GM12874 (cell line): ENCODE results near the gene EIPR1.

ENCODE experiments used
- TF ChIP-seq, protein P1 (sequence below): IDR thresholded peaks from 2 replicates; pipeline ENCODE4 v1.5.1; 2011; ENCODE audit warnings: low read depth, mild to moderate bottlenecking, control low read depth, low read length, moderate library complexity; ENCODE audit not compliant: insufficient read depth

The EIPR1 gene

DNA sequence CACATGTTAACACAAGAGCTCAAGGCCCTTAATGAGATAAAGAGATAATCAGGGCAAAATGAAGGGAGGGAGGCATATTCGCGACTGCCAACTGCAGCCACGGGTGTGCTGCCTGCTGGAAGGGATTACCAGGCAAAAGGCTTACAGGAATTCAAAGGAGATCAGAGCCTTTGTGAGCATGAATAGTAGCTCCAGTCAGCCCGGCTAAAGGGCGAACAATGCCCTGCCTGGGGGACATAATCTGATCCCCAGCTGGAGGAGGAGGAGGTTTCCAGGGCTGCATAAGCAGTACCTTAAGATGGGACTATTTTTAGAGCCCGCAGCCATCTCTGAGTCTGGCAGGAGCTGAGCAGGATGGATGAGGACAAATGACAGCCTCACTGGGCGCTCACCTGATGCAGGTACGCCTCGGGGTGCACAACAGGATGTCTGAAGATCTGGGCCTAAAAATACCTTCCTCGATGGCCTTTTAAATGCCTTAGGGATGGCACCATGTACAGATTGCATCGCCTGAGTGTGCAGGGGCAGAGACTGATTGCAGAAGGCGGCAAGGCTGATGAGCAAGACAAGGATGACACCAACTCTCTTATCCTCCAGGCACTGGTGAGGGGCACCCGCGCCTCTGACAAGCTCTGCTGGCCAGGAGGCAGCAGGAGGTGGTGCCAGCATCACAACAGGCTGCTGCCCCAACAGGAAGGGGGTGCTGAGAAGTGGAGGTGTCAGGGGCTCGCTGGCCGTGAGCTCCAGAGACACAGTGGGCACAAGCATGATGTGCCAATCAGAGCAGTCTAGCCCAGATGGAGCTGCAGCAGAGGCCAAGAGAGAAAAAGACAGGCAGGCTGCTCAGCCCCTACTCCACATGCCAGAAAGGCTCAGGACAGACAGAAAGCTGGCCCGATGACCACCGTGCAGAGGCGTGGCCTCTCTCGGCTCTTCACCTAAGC is 111.4 kb downstream of the EIPR1 start:
- TF ChIP-seq, protein P1, sequence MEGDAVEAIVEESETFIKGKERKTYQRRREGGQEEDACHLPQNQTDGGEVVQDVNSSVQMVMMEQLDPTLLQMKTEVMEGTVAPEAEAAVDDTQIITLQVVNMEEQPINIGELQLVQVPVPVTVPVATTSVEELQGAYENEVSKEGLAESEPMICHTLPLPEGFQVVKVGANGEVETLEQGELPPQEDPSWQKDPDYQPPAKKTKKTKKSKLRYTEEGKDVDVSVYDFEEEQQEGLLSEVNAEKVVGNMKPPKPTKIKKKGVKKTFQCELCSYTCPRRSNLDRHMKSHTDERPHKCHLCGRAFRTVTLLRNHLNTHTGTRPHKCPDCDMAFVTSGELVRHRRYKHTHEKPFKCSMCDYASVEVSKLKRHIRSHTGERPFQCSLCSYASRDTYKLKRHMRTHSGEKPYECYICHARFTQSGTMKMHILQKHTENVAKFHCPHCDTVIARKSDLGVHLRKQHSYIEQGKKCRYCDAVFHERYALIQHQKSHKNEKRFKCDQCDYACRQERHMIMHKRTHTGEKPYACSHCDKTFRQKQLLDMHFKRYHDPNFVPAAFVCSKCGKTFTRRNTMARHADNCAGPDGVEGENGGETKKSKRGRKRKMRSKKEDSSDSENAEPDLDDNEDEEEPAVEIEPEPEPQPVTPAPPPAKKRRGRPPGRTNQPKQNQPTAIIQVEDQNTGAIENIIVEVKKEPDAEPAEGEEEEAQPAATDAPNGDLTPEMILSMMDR = no peak

DNA sequence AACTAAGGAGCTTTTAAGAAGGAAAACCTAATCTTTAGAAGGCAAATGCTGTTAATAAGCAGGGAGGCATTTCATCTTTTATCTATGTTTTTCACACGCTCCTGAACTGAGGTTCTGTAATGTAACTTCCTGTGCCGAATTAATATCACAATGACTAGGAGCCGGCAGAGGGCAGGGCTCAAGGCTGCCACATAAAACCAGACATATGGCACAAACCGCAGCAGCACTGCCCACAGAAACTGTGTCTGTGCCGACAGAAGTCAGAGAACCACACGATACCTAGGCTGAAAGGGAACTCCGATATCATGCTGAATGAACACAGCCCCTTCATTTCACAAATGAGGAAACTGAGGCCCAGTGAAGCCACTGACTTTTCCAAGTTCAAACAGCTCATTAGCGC is 112.1 kb downstream of the EIPR1 start:
- TF ChIP-seq, protein P1 = no peak

DNA sequence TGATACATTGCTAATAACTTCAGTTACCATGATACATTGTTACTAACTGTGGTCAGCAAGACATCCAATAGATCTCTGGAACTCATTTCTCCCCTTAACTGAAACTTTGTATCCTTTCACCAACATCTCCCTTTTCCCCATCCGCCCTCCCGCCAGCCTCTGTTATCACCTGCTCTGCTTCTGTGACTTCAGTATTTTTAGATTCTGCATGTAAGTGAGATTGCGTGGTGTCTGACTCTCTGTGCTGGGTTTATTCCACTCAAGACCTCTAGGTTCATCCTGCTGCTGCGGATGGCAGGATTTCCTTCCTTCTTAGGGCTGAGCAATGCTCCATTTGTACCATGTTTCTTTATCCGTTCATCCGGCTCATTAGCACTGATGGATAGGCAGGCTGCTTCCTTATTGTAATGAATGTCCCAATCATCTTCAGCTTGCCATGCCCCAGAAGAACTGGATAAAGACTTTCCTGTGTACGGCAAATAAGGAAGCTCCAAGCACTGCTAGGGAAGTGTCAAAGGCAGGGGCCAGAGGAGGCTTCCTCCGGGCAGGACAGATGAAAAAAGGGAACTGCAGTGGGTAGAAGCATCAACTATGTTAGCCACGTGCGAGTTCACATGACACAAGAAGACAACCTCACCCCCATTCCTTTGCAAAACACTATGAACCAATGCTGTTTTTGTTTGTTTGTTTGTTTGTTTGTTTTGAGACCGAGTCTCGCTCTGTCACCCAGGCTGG is 113.4 kb downstream of the EIPR1 start:
- TF ChIP-seq, protein P1 = no peak

DNA sequence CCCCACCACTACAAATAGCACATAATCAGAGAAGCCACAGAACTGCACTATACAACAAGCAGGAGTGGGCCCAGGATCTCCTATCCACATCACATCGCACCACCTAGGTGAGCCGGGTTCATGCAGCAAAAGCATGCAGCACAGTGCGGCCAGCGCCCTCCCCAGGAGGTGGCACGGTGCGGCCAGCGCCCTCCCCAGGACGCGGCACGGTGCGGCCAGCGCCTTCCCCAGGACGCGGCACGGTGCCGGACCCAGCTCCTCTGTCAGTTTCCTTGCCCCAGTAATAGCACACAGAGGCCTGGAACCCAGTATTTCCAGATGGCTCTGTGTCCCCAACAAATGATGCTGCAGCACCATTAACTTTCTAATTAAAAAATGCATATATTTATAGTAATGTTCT is 114.1 kb downstream of the EIPR1 start:
- TF ChIP-seq, protein P1 = no peak

DNA sequence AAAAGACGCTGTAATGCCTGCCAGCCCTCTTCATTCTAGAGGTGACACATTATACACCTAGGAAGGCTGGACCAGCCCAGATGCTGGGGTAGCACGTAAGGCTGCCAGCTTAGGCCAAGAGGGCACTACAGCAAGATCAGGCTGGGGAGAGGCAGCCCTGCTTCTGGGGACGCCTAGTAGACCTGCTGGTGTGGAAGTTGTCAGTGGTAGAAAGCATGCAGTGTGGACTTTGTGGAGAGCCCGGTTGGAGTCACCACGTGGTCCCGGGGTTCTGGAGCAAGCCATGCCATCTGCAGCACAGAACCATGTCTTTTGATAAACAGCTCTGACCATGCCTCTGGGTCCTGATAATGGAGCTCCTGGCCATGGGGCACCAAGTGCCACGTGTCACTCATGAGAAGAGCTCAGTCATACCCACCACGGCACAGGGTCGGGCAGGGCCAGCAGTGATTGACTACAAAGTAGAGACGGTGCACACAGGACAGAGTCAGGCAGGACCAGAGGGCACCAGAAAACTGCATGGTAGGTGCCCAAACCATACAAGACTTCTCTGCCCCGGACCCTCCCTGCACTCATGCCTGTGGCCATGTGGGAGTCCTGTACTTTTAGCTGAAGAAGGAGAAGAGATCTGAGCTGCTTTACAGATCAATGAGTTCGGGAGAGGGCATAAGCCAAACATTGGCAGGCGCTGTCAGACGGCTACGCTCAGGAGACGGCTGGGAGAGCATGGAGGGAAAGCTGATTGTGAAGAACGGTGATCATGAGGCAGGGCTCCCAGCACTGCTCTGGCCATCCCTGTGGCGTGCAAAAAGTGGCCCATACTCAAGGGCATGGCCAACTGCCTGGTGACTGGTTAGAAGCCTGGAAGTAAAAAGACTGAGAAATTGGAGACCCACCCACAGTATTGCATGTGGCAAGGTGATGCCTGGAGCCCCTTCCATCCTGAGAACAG is 114.9 kb downstream of the EIPR1 start:
- TF ChIP-seq, protein P1 = no peak

DNA sequence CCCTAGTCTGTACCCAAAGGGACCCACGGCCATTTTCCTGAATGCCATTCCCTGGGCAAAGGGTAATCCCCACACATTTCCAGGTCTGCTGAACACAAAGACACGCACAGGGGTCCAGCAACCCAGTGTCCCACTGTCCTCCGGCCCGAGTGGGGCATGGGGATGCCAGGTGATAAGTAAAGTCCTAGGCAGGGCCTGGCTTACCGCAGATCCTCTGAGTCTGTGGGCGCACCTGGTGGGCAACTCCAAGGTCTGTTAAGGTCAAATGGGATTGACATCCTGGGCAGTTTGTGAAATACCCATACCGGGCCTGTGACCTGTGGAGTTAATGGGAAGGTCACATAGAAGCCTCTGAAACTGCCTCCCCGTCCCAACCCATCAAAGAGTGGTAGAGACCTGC is 116.1 kb downstream of the EIPR1 start:
- TF ChIP-seq, protein P1 = no peak
